ENCODE data around the gene ZNF215.
"Not testable (repeated sequence)": the region's sequence is repeated elsewhere in the genome, so short reads cannot be mapped to it uniquely, and the experiment has no call there.

ZNF215 gene

GRCh38 chr11:6926208-6927029 is at the start of gene ZNF215:
Gene ZNF215 (plus strand): TSS chr11:6926426. CDS start chr11:6932273, 5,847 bp downstream.
- DNase-seq (ENCODE audit: low read depth): peak; percentile 1

GRCh38 chr11:6876914-6877313 is 49.3 kb upstream of the ZNF215 start:
- no peak for DNase-seq (ENCODE audit: low read depth)

- DNase-seq (ENCODE audit: low read depth): no peak
These were observed 43.5 kb upstream of the ZNF215 start for GRCh38 chr11:6882751-6883150.

- DNase-seq (ENCODE audit: low read depth): not testable (repeated sequence)
These were observed 38.5 kb upstream of the ZNF215 start for GRCh38 chr11:6887711-6888110.

GRCh38 chr11:6888830-6889229 is 37.4 kb upstream of the ZNF215 start:
- no peak for DNase-seq (ENCODE audit: low read depth)

- DNase-seq (ENCODE audit: low read depth): no peak
These were observed 36.4 kb upstream of the ZNF215 start for GRCh38 chr11:6889835-6890234.

- no peak for DNase-seq (ENCODE audit: low read depth)
These were observed 33.8 kb upstream of the ZNF215 start, which contains the start of gene OR2D2 for GRCh38 chr11:6892400-6892799. Gene OR2D2 (minus strand): TSS chr11:6892500. CDS start chr11:6892500, 0 bp downstream.

GRCh38 chr11:6894097-6894496 is 32.1 kb upstream of the ZNF215 start:
- DNase-seq (ENCODE audit: low read depth): no peak

- no peak for DNase-seq (ENCODE audit: low read depth)
These were observed 31.2 kb upstream of the ZNF215 start for GRCh38 chr11:6895010-6895409.

GRCh38 chr11:6898911-6899310 is 27.3 kb upstream of the ZNF215 start:
- DNase-seq (ENCODE audit: low read depth): no peak

GRCh38 chr11:6900327-6900999 is 25.8 kb upstream of the ZNF215 start:
- DNase-seq (ENCODE audit: low read depth): no peak

GRCh38 chr11:6904804-6905203 is 21.4 kb upstream of the ZNF215 start:
- not testable (repeated sequence) for DNase-seq (ENCODE audit: low read depth)

- no peak for DNase-seq (ENCODE audit: low read depth)
These were observed 14.8 kb upstream of the ZNF215 start for GRCh38 chr11:6911378-6911777.

GRCh38 chr11:6911948-6912347 is 14.3 kb upstream of the ZNF215 start:
- no peak for DNase-seq (ENCODE audit: low read depth)

- DNase-seq (ENCODE audit: low read depth): no peak
These were observed 6.5 kb upstream of the ZNF215 start for GRCh38 chr11:6919698-6920097.

GRCh38 chr11:6920702-6921101 is 5.5 kb upstream of the ZNF215 start, which contains the start of gene OR2D3:
Gene OR2D3 (plus strand): TSS chr11:6921002. CDS start chr11:6921002, 0 bp downstream.
- DNase-seq (ENCODE audit: low read depth): no peak

GRCh38 chr11:6925007-6925577 is 1.1 kb upstream of the ZNF215 start:
- DNase-seq (ENCODE audit: low read depth): no peak

- no peak for DNase-seq (ENCODE audit: low read depth)
These were observed 504 bp upstream of the ZNF215 start for GRCh38 chr11:6925636-6926207.

- no peak for DNase-seq (ENCODE audit: low read depth)
These were observed 898 bp downstream of the ZNF215 start for GRCh38 chr11:6927030-6927617.

GRCh38 chr11:6928916-6929315 is 2.7 kb downstream of the ZNF215 start:
- no peak for DNase-seq (ENCODE audit: low read depth)

- DNase-seq (ENCODE audit: low read depth): no peak
These were observed 5.0 kb downstream of the ZNF215 start for GRCh38 chr11:6931146-6931713.

GRCh38 chr11:6932145-6932544 is 5.9 kb downstream of the ZNF215 start:
- no peak for DNase-seq (ENCODE audit: low read depth)
